ENCODE results near the gene DYRK1B.
"Not testable (repeated sequence)": the region's sequence is repeated elsewhere in the genome, so short reads cannot be mapped to it uniquely, and the experiment has no call there.

Gene DYRK1B

GRCh38 chr19:39833464-39834286 is at the start of gene DYRK1B:
Gene DYRK1B (minus strand): TSS chr19:39834162. CDS start chr19:39831867, 2,295 bp downstream.
- DNase-seq (ENCODE audit: low read depth in 1 of 2, low spot score in 1 of 2) = peak; percentile 91 to 95

- DNase-seq (ENCODE audit: low read depth in 1 of 2, low spot score in 1 of 2) = not testable (repeated sequence)
Observed at GRCh38 chr19:39882645-39883044, 48.7 kb upstream of the DYRK1B start.

GRCh38 chr19:39881495-39882110 is 47.6 kb upstream of the DYRK1B start:
- not testable (repeated sequence) for DNase-seq (ENCODE audit: low read depth in 1 of 2, low spot score in 1 of 2)

- DNase-seq (ENCODE audit: low read depth in 1 of 2, low spot score in 1 of 2) = not testable (repeated sequence)
Observed at GRCh38 chr19:39880241-39880640, 46.3 kb upstream of the DYRK1B start.

- DNase-seq (ENCODE audit: low read depth in 1 of 2, low spot score in 1 of 2) = not testable (repeated sequence)
Observed at GRCh38 chr19:39879796-39880195, 45.8 kb upstream of the DYRK1B start.

GRCh38 chr19:39878866-39879265 is 44.9 kb upstream of the DYRK1B start:
- not testable (repeated sequence) for DNase-seq (ENCODE audit: low read depth in 1 of 2, low spot score in 1 of 2)

GRCh38 chr19:39878398-39878797 is 44.4 kb upstream of the DYRK1B start:
- DNase-seq (ENCODE audit: low read depth in 1 of 2, low spot score in 1 of 2) = no peak

- not testable (repeated sequence) for DNase-seq (ENCODE audit: low read depth in 1 of 2, low spot score in 1 of 2)
Observed at GRCh38 chr19:39877982-39878381, 44.0 kb upstream of the DYRK1B start.

GRCh38 chr19:39877488-39877887 is 43.5 kb upstream of the DYRK1B start:
- DNase-seq (ENCODE audit: low read depth in 1 of 2, low spot score in 1 of 2) = not testable (repeated sequence)

- DNase-seq (ENCODE audit: low read depth in 1 of 2, low spot score in 1 of 2) = not testable (repeated sequence)
Observed at GRCh38 chr19:39876486-39876885, 42.5 kb upstream of the DYRK1B start.

GRCh38 chr19:39875401-39875864 is 41.5 kb upstream of the DYRK1B start:
- DNase-seq (ENCODE audit: low read depth in 1 of 2, low spot score in 1 of 2) = not testable (repeated sequence)

GRCh38 chr19:39874404-39874803 is 40.4 kb upstream of the DYRK1B start:
- no peak for DNase-seq (ENCODE audit: low read depth in 1 of 2, low spot score in 1 of 2)

- no peak for DNase-seq (ENCODE audit: low read depth in 1 of 2, low spot score in 1 of 2)
Observed at GRCh38 chr19:39873385-39873784, 39.4 kb upstream of the DYRK1B start.

GRCh38 chr19:39871886-39872866 is 38.2 kb upstream of the DYRK1B start:
- DNase-seq (ENCODE audit: low read depth in 1 of 2, low spot score in 1 of 2) = no peak

- no peak for DNase-seq (ENCODE audit: low read depth in 1 of 2, low spot score in 1 of 2)
Observed at GRCh38 chr19:39871362-39871761, 37.4 kb upstream of the DYRK1B start.

GRCh38 chr19:39870171-39870971 is 36.4 kb upstream of the DYRK1B start:
- DNase-seq (ENCODE audit: low read depth in 1 of 2, low spot score in 1 of 2) = no peak

GRCh38 chr19:39867952-39868351 is 34.0 kb upstream of the DYRK1B start:
- no peak for DNase-seq (ENCODE audit: low read depth in 1 of 2, low spot score in 1 of 2)

GRCh38 chr19:39867133-39867532 is 33.2 kb upstream of the DYRK1B start:
- no peak for DNase-seq (ENCODE audit: low read depth in 1 of 2, low spot score in 1 of 2)

GRCh38 chr19:39865953-39866352 is 32.0 kb upstream of the DYRK1B start:
- no peak for DNase-seq (ENCODE audit: low read depth in 1 of 2, low spot score in 1 of 2)

- DNase-seq (ENCODE audit: low read depth in 1 of 2, low spot score in 1 of 2) = no peak
Observed at GRCh38 chr19:39865186-39865585, 31.2 kb upstream of the DYRK1B start.
